ENCODE measurements around the gene CEBPG. TPM values are rescaled to one million over a fixed set of nuclear protein-coding genes. Genes with fewer than 3 reads are reported as not detected.
A peak's percentile ranks its signal among the peaks of the same experiment; 100 is the strongest.

Gene CEBPG
- total RNA-seq, 1 donor from 2014 or later: 20.7 TPM

DNA sequence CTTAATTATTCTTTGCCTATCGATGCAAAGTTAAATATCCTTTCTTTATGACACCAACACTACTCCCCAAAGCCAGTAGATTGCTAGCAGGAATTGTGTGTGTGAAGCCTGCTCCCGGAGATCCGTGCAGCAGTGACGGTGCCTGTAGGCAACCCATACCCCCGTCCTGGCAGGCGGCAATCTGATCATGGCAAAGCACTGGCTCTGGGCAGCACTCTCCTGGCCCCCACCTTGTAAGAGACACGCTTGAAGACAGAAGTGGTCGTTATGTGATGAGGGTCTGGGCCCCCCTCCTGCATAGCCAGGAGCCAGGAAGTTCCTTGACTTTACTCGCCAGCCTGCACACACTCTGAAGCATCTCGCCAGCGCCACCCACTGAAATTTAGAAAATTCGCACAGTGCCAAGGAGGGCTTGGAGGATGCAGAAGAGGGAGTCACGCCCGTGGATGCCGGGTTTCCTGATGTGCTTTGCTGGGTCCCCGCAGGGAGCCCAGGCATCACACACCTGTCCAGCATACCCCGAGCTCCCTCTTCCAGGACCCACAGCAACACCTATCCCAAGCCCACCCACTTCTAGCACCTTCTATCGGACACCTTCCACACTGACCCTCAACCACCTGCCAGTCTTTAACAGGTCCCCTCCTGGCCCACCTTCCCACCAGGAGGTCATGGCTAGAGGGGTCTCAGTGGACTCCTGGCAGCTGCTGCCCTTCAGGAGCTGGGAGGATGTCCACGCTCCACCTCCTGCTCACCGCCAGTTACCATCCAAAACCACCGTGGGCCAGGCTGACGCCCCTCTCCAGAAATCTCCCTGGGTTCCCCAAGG lies 54.5 kb downstream of the CEBPG start:
- no peak for DNase-seq (ENCODE audit: low spot score)
- no peak overlapping the region for H3K27ac Mint-ChIP-seq (ENCODE audit: unreplicated experiment)
- H3K4me3 Mint-ChIP-seq (ENCODE audit: unreplicated experiment): no peak overlapping the region
- H3K9me3 Mint-ChIP-seq (ENCODE audit: unreplicated experiment): no peaks in the 10 kb centered on the region
- H3K4me1 Mint-ChIP-seq (ENCODE audit: unreplicated experiment): peaks cover 5% of the 10 kb centered on the region
- H3K36me3 Mint-ChIP-seq (ENCODE audit: low read depth, unreplicated experiment): no peaks in the 10 kb centered on the region
- H3K27me3 Mint-ChIP-seq (ENCODE audit: unreplicated experiment): peaks cover 4% of the 10 kb centered on the region
- TF ChIP-seq, protein P1, sequence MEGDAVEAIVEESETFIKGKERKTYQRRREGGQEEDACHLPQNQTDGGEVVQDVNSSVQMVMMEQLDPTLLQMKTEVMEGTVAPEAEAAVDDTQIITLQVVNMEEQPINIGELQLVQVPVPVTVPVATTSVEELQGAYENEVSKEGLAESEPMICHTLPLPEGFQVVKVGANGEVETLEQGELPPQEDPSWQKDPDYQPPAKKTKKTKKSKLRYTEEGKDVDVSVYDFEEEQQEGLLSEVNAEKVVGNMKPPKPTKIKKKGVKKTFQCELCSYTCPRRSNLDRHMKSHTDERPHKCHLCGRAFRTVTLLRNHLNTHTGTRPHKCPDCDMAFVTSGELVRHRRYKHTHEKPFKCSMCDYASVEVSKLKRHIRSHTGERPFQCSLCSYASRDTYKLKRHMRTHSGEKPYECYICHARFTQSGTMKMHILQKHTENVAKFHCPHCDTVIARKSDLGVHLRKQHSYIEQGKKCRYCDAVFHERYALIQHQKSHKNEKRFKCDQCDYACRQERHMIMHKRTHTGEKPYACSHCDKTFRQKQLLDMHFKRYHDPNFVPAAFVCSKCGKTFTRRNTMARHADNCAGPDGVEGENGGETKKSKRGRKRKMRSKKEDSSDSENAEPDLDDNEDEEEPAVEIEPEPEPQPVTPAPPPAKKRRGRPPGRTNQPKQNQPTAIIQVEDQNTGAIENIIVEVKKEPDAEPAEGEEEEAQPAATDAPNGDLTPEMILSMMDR (IDR thresholded peaks at IDR 0.05; ENCODE audit: unreplicated experiment): no peak

DNA sequence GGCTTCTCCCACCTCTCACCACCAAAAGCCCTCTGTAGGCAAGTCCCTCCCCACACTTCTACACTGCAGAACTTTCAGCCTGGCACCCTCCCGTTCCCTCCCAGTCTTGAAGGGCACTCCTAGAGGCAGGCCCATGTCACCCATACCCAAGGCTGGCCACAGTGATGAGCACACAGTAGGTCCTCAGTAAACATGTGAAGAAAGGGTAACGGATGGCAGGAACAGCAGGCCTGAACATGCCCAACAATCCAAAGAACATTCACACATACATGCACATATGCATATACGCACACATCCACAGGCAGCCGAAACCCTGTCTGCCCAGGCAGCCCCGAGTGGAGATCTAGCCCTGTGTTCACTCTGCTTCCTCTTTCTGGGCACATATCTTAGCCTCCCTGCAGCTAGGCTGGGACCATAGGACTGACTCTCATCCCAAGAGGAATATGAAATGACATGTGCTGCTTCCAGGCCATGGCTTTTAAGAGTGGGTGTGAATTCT lies 55.2 kb downstream of the CEBPG start:
- peaks cover 5% of the 10 kb centered on the region for H3K4me1 Mint-ChIP-seq (ENCODE audit: unreplicated experiment)
- DNase-seq (ENCODE audit: low spot score): no peak
- H3K27me3 Mint-ChIP-seq (ENCODE audit: unreplicated experiment): peaks cover 4% of the 10 kb centered on the region
- no peak overlapping the region for H3K4me3 Mint-ChIP-seq (ENCODE audit: unreplicated experiment)
- TF ChIP-seq, protein P1 (IDR thresholded peaks at IDR 0.05; ENCODE audit: unreplicated experiment): no peak
- H3K36me3 Mint-ChIP-seq (ENCODE audit: low read depth, unreplicated experiment): no peaks in the 10 kb centered on the region
- no peak overlapping the region for H3K27ac Mint-ChIP-seq (ENCODE audit: unreplicated experiment)
- H3K9me3 Mint-ChIP-seq (ENCODE audit: unreplicated experiment): no peaks in the 10 kb centered on the region

DNA sequence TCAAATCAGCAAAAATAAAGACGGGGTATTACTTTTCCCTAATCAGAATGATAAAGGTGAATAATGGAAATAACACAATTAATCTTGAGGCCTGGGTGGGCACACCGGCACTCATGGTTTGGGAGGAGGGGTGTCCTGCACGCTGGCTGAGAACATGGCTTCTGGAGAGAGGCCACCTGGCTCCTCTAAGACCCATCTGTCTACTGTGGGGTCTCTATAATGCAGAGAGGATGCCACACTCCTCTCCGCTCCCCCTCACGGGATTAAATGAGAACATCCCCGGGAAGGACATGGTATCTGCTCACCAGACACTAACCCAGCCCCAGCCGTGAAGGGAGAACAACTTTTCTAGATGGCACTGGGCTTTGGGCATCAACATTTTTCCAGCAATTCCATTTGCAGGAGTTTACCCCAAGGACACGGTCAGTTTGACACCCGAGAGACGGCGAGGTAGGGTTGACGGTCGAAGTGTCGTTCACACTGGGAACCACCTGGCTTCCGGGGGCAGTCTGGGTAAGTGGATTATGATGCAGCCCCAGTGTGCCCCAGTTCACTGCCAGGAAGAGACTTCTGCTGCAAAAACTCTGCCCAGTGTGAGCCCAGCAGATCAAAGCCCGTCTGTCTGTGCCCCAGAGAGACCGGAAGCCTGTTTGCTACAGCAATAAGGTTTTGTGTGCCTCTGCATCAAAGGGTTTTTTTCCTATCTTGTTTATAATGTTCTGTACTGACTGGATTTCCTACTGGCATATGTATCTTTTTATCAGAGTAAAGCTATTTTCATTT lies 56.6 kb downstream of the CEBPG start:
- Mint-ChIP-seq H3K4me3 (ENCODE audit: unreplicated experiment) (no peak overlapping the region), H3K27ac (ENCODE audit: unreplicated experiment) (no peak overlapping the region), H3K27me3 (ENCODE audit: unreplicated experiment) (peaks cover 7% of the 10 kb centered on the region), H3K36me3 (ENCODE audit: low read depth, unreplicated experiment) (no peaks in the 10 kb centered on the region), H3K9me3 (ENCODE audit: unreplicated experiment) (no peaks in the 10 kb centered on the region), H3K4me1 (ENCODE audit: unreplicated experiment) (peaks cover 5% of the 10 kb centered on the region)
- no peak for DNase-seq (ENCODE audit: low spot score)
- TF ChIP-seq, protein P1 (IDR thresholded peaks at IDR 0.05; ENCODE audit: unreplicated experiment): no peak

DNA sequence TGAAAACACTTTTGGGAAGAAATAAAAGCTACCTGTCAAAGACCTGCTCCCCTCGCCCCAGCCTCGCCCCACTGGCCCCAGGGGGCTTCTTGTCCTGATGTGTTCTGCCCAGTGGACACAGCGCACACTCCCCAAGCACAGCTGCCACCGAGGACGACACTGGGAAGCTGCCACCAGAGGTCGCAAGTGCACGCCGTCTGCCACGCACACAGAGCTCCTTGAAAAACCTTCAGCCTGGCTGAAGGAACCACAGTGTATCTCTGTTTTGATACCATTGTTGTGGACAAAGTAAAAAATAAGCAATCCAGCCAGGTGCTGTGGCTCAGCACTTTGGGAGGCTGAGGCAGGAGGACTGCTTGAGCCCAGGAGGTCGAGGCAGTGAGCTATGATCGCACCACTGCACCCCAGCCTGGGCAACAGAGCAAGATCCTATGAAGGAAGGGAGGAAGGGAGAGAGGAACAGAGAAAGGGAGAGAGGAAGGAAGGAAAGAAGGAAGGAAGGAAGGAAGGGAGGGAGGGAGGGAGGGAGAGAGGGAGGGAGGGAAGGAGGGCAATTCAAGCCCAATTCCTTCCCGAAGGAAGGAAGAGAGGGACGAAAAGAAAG lies 57.3 kb downstream of the CEBPG start:
- TF ChIP-seq, protein P1 (IDR thresholded peaks at IDR 0.05; ENCODE audit: unreplicated experiment): peak; percentile 77
- H3K4me3 Mint-ChIP-seq (ENCODE audit: unreplicated experiment): no peak overlapping the region
- peaks cover 7% of the 10 kb centered on the region for H3K27me3 Mint-ChIP-seq (ENCODE audit: unreplicated experiment)
- no peaks in the 10 kb centered on the region for H3K36me3 Mint-ChIP-seq (ENCODE audit: low read depth, unreplicated experiment)
- H3K9me3 Mint-ChIP-seq (ENCODE audit: unreplicated experiment): no peaks in the 10 kb centered on the region
- H3K4me1 Mint-ChIP-seq (ENCODE audit: unreplicated experiment): peaks cover 5% of the 10 kb centered on the region
- peak; percentile 83 for DNase-seq (ENCODE audit: low spot score)
- H3K27ac Mint-ChIP-seq (ENCODE audit: unreplicated experiment): no peak overlapping the region

Measured in endothelial cell (in vitro differentiated cells).